Vagina (tissue), 2 donors: ENCODE data around the gene MAPK8IP1.

Experiments
- CTCF ChIP-seq, 3 experiments: fragments of 450-650 bp in 2 of 3; fragments of 200-600 bp in 1 of 3; sonication (generic) in 1 of 3; IDR thresholded peaks; one replicate each; pipeline ENCODE4 v1.5.1; 2017 to 2019; ENCODE audit warnings: antibody characterized with exemption in 3 of 3, mild to moderate bottlenecking in 2 of 3, moderate library complexity in 2 of 3
- POLR2A ChIP-seq, 2 donors: fragments of 450-650 bp; IDR thresholded peaks; one replicate each; pipeline ENCODE4 v1.6.1; 2017; ENCODE audit warnings: antibody characterized with exemption in 2 of 2, mild to moderate bottlenecking in 2 of 2, moderate library complexity in 2 of 2
- POLR2AphosphoS5 ChIP-seq, 2 donors: sonication (generic); formaldehyde crosslinking; IDR thresholded peaks; one replicate each; pipeline ENCODE4 v1.9.0; 2017; ENCODE audit warnings: antibody characterized with exemption in 2 of 2, mild to moderate bottlenecking in 2 of 2, low read depth in 1 of 2; ENCODE audit not compliant: insufficient read depth in 1 of 2

GRCh38 chr11:45904309-45904915 lies 19.0 kb downstream of the MAPK8IP1 start:
- TF ChIP-seq POLR2A (IDR thresholded peaks at IDR 0.05) (no peak), POLR2AphosphoS5 (IDR thresholded peaks at IDR 0.05; ENCODE audit: insufficient read depth in 1 of 2, low read depth in 1 of 2) (no peak), CTCF (IDR thresholded peaks at IDR 0.05) (no peak)
